Measurements from ENCODE around the gene DRG1. TPM values are rescaled to one million over a fixed set of nuclear protein-coding genes. Genes with fewer than 3 reads are reported as not detected.

The DRG1 gene
- total RNA-seq, 4 donors from 2014 or later: 35.9 to 86.7 (median 51.9) TPM

DNA sequence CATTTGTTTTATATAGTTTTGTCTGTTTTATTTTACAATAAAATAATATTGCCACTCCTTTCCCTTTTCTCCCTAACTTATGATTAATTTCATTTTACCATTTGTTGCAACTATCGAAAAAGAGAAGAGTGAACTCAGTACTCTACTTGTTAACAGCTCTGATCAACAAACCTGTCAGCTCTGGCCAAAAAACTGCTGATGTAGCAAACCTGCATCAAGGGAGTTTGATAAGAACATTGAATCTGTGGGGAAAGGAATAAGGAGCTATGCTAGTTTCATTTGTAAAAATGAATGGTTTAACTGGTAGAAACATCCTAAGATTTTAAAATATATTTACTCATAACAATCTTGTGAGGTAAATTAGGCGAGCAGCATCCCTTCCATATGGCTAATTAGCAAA is 47.4 kb downstream of the DRG1 start:
- peaks cover 2 to 86% (median 4%) of the 10 kb centered on the region in 3 donors for H3K36me3 ChIP-seq
- WGBS, 2 donors: 87 to 90% methylated on average over 2 of the region's 2 CpGs
- no peak for TF ChIP-seq POLR2A (IDR thresholded peaks at IDR 0.05)

GRCh38 chr22:31447337-31447736 is 47.9 kb downstream of the DRG1 start:
- no peak overlapping the region for H3K27ac ChIP-seq
- no peaks in the 10 kb centered on the region for H3K4me1 ChIP-seq
- no peak overlapping the region for H3K4me3 ChIP-seq
- WGBS, 2 donors: 85 to 95% methylated on average over 3 of the region's 3 CpGs
- H3K9me3 ChIP-seq: no peaks in the 10 kb centered on the region
- peaks cover 2 to 83% (median 4%) of the 10 kb centered on the region in 3 donors for H3K36me3 ChIP-seq
- H3K27me3 ChIP-seq: no peaks in the 10 kb centered on the region
- no peak for TF ChIP-seq POLR2A (IDR thresholded peaks at IDR 0.05)
- no peak for DNase-seq (ENCODE audit: low spot score in 2 of 2)

More for the DNA sequence above, 47.4 kb downstream of the DRG1 start:
- no peak for DNase-seq (ENCODE audit: low spot score in 2 of 2)
- Histone ChIP-seq H3K4me1 (no peaks in the 10 kb centered on the region), H3K9me3 (no peaks in the 10 kb centered on the region), H3K4me3 (no peak overlapping the region), H3K27ac (no peak overlapping the region), H3K27me3 (no peaks in the 10 kb centered on the region)

DNA sequence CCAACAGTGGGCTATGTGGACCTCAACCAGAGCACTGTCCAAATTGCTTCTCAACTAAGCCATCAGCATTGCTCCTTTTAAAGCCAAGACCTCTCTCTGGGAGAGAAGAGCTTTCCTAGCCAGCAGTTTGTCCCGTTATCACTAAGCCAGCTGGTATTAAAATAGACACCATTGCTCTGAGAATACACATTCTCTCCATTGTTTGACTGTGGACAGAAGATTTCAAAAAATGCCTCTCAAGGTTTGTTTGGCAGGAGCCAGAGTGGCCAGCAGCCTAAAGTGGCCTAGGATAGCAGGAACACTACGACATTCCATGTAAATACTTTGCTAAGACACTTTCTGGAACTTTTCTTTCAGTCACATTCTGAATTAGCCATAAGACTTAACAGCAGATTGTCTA is 49.0 kb downstream of the DRG1 start:
- no peak overlapping the region for H3K4me3 ChIP-seq
- H3K27me3 ChIP-seq: no peaks in the 10 kb centered on the region
- no peak for DNase-seq (ENCODE audit: low spot score in 2 of 2)
- peaks cover 2 to 83% (median 4%) of the 10 kb centered on the region in 3 donors for H3K36me3 ChIP-seq
- H3K27ac ChIP-seq: no peak overlapping the region
- TF ChIP-seq POLR2A (IDR thresholded peaks at IDR 0.05) (no peak), CTCF (IDR thresholded peaks at IDR 0.05) (no peak), EP300 (IDR thresholded peaks at IDR 0.05) (no peak)
- WGBS, 2 donors: 77 to 83% methylated on average over 2 of the region's 2 CpGs
- no peaks in the 10 kb centered on the region for H3K9me3 ChIP-seq
- H3K4me1 ChIP-seq: no peaks in the 10 kb centered on the region

- Histone ChIP-seq H3K27me3 (no peaks in the 10 kb centered on the region), H3K4me3 (no peak overlapping the region), H3K4me1 (no peaks in the 10 kb centered on the region), H3K36me3 (peaks cover 3 to 83% (median 4%) of the 10 kb centered on the region in 3 donors), H3K27ac (no peak overlapping the region), H3K9me3 (no peaks in the 10 kb centered on the region)
- 91 to 94% methylated on average over 4 of the region's 4 CpGs for WGBS, 2 donors
- no peak for TF ChIP-seq POLR2A (IDR thresholded peaks at IDR 0.05)
- no peak for TF ChIP-seq EP300 (IDR thresholded peaks at IDR 0.05)
- TF ChIP-seq CTCF (IDR thresholded peaks at IDR 0.05): no peak
- DNase-seq (ENCODE audit: low spot score in 2 of 2): no peak
Measured at GRCh38 chr22:31449506-31449905, 50.1 kb downstream of the DRG1 start.

DNA sequence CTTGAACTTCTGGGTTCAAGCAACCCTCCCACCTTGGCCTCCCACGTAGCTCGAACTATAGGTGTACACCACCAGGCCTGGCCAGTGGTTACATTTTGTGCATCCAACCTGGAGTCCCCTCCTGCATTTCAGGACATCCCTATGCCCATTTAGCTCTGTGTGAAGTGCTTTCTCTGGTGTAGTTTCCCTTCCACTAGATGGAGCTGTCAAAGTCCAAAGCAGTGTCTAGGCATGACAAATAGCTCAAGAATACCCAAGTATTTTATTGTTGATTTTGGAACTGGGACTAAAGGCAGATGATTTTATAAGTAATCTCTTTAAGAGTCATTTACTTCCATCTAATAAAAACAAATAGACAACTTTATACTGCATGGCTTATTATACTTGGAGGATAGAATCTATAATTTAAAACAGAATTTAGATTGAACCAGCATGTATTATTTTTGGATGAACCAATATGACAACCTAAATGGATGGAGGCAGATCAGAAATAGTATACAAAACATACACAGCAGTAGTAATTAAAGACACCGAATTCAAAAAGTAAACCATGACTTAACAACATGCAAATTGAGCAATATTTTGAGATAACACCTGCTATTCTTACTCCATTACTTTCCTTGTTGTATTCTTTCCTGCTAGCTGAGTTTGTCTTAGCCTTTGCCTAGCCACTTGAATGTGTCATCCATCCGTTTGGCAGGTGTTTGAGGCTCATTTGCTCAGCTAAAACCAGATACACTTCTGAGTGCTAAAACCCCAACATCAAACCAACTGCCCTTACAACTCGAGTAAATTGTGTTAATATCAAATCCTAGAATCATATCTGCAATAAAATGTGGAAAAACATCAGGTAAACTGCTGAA is 52.5 kb downstream of the DRG1 start:
- no peak overlapping the region for H3K27ac ChIP-seq
- no peak for TF ChIP-seq POLR2A (IDR thresholded peaks at IDR 0.05)
- peak in 1 of 5 experiments; percentile 27 for TF ChIP-seq CTCF (IDR thresholded peaks at IDR 0.05)
- 80 to 84% methylated on average over 5 of the region's 5 CpGs for WGBS, 2 donors
- H3K4me1 ChIP-seq: no peaks in the 10 kb centered on the region
- H3K9me3 ChIP-seq: no peaks in the 10 kb centered on the region
- no peak overlapping the region for H3K4me3 ChIP-seq
- no peak for DNase-seq (ENCODE audit: low spot score in 2 of 2)
- H3K27me3 ChIP-seq: no peaks in the 10 kb centered on the region
- peaks cover 3 to 80% (median 4%) of the 10 kb centered on the region in 3 donors for H3K36me3 ChIP-seq

DNA sequence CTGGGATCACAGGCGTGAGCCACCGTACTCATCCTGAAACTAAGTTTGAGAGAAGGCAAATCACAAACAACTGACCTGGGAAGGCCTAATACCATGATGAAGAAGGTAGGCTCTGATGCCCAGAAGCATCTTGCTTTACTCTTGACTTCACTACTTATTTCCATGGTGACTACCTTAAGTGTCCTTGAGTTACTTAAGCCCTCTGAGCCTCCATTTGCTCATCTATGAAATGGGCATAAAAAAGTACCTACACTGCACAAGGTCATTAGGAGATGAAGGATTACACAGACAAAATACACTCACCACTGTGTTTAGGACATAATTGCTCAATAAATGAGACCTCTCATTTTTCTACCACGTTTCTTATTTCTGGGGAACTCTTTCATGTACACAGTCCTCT is 62.3 kb downstream of the DRG1 start:
- no peak for DNase-seq (ENCODE audit: low spot score in 2 of 2)
- Histone ChIP-seq H3K27ac (no peak overlapping the region), H3K36me3 (peaks cover 0 to 82% (median 24%) of the 10 kb centered on the region in 3 donors), H3K4me1 (no peaks in the 10 kb centered on the region), H3K9me3 (no peaks in the 10 kb centered on the region), H3K4me3 (no peak overlapping the region), H3K27me3 (no peaks in the 10 kb centered on the region)
- TF ChIP-seq EP300 (IDR thresholded peaks at IDR 0.05): no peak
- TF ChIP-seq CTCF (IDR thresholded peaks at IDR 0.05): no peak
- no peak for TF ChIP-seq POLR2A (IDR thresholded peaks at IDR 0.05)
- WGBS, 2 donors: 83 to 89% methylated on average over 3 of the region's 3 CpGs

Data from tibial nerve (tissue), 4 donors.